Measurements from ENCODE around the gene LRFN2.

- TF ChIP-seq CTCF (conservative IDR thresholded peaks at IDR 0.05 in 1 of 2, IDR thresholded peaks at IDR 0.05 in 1 of 2; ENCODE audit: extremely low read depth in 1 of 2, insufficient read depth in 1 of 2, low read depth in 1 of 2, low read length in 2 of 2) (no peak), EZH2 (IDR thresholded peaks at IDR 0.05; ENCODE audit: borderline replicate concordance, low read length) (no peak)
Observed at GRCh38 chr6:40568062-40568708, 19.0 kb downstream of the LRFN2 start.

Data from mammary epithelial cell (primary cell).